ENCODE data around the gene TXNL4A.

DNA sequence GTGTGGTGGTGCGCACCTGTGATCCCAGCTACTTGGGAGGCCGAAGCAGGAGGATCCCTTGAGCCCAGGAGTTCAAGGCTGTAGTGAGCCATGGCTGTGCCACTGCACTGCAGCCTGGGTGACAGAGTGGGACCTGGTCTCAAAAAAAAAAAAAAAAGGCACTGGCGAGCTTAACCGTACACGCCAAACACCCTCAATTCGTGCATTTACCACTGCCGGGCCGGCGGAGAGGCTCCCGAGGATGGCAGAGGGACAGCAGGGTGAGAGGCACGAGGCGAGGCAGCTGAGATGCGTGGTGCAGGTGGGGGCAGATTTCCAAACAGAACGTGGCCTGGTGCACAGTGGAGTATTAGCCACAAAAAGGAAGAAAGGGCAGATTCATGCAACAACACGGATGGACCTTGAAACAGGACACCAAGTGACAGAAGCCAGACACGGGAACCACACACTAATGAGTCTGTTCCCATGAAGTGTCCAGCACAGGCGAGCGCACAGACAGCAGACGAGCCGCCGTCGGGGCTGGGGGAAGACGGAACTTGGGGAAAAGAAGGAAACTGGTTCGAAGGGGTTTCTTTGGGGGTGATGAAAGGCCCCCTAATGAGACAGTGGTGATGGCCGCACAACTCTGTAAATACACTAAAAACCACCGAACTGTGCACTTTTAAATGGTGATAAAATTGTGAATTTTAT is 64.3 kb downstream of the TXNL4A start:
- TF ChIP-seq POLR2AphosphoS5 (IDR thresholded peaks at IDR 0.05; ENCODE audit: low read depth, low read length), result no peak
- TF ChIP-seq, protein P1, sequence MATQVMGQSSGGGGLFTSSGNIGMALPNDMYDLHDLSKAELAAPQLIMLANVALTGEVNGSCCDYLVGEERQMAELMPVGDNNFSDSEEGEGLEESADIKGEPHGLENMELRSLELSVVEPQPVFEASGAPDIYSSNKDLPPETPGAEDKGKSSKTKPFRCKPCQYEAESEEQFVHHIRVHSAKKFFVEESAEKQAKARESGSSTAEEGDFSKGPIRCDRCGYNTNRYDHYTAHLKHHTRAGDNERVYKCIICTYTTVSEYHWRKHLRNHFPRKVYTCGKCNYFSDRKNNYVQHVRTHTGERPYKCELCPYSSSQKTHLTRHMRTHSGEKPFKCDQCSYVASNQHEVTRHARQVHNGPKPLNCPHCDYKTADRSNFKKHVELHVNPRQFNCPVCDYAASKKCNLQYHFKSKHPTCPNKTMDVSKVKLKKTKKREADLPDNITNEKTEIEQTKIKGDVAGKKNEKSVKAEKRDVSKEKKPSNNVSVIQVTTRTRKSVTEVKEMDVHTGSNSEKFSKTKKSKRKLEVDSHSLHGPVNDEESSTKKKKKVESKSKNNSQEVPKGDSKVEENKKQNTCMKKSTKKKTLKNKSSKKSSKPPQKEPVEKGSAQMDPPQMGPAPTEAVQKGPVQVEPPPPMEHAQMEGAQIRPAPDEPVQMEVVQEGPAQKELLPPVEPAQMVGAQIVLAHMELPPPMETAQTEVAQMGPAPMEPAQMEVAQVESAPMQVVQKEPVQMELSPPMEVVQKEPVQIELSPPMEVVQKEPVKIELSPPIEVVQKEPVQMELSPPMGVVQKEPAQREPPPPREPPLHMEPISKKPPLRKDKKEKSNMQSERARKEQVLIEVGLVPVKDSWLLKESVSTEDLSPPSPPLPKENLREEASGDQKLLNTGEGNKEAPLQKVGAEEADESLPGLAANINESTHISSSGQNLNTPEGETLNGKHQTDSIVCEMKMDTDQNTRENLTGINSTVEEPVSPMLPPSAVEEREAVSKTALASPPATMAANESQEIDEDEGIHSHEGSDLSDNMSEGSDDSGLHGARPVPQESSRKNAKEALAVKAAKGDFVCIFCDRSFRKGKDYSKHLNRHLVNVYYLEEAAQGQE (IDR thresholded peaks at IDR 0.05; ENCODE audit: insufficient read depth in 1 of 2, low read depth in 2 of 2, low read length in 2 of 2), result no peak

Measured in PFSK-1 (cell line).